GM12878 (cell line): ENCODE results near the gene ID4. TPM values are rescaled to one million over a fixed set of nuclear protein-coding genes. Genes with fewer than 3 reads are reported as not detected.

Experiments used
- ATAC-seq: fragments of 200-7000 bp; cut with Tn5 transposase; 3 replicates; pipeline ENCODE4 v1.9.1; 2020; ENCODE audit warnings: mild to moderate bottlenecking, moderate library complexity
- BruUV-seq: library from RNA; stranded (reverse); fragments of 400-500 nt; replicated peaks from 2 replicates; lab custom pipeline; 2021; lab: Mats Ljungman, UMichigan
- CTCF ChIA-PET: fragments of 300-600 bp; sonication (Branson Sonifier 250); formaldehyde crosslinking; extraction: SDS; loops from one replicate; lab custom pipeline; 2021; ENCODE audit warnings: inconsistent platforms; lab: Yijun Ruan, JAX
- POLR2A ChIA-PET: fragments of 350-600 bp; formaldehyde crosslinking; extraction: SDS; loops from one replicate; lab custom pipeline; 2021; ENCODE audit warnings: inconsistent platforms; lab: Charles Lee
- RAD21 ChIA-PET: fragments of 300-600 bp; sonication (Branson Sonifier 250); formaldehyde crosslinking; loops from one replicate; lab custom pipeline; 2023; ENCODE audit warnings: antibody characterized with exemption; ENCODE audit not compliant: unreplicated experiment; lab: Charles Lee
- SMC1A ChIA-PET: fragments of 300-600 bp; sonication (Branson Sonifier 250); formaldehyde crosslinking; loops from one replicate; lab custom pipeline; 2023; ENCODE audit not compliant: unreplicated experiment, uncharacterized antibody; lab: Charles Lee
- DNase-seq: peaks from one replicate; pipeline ENCODE4 v3.0.0-alpha.2; 2011; ENCODE audit warnings: low read depth, low spot score
- FAIRE-seq: peaks from 3 replicates; lab custom pipeline; 2011; peaks lifted over from hg19 to GRCh38; lab: Jason Lieb, UNC
- H2AFZ ChIP-seq: 2 replicates; pipeline ENCODE4 v1.6.0; 2011; ENCODE audit warnings: low read depth, low read length, control low read depth; ENCODE audit not compliant: control insufficient read depth
- H3K27ac ChIP-seq: 2 replicates; pipeline ENCODE4 v1.5.1; 2011; ENCODE audit warnings: control low read depth; ENCODE audit not compliant: control insufficient read depth, insufficient read depth
- H3K27me3 ChIP-seq, 2 experiments: replicated peaks in 1 of 2; 2 replicates each; pipeline versions ENCODE4 v1.6.0 to v1.6.1; 2011; ENCODE audit warnings: low read length in 1 of 2; ENCODE audit not compliant: control insufficient read depth in 2 of 2, insufficient read depth in 2 of 2
- H3K36me3 ChIP-seq, 2 experiments: 2 replicates each; pipeline ENCODE4 v1.5.1; 2011; ENCODE audit warnings: low read length in 1 of 2; ENCODE audit not compliant: control insufficient read depth in 2 of 2, insufficient read depth in 2 of 2
- H3K4me1 ChIP-seq: 2 replicates; pipeline ENCODE4 v1.6.1; 2011; ENCODE audit warnings: mild to moderate bottlenecking, low read length, moderate library complexity, mixed read lengths; ENCODE audit not compliant: control insufficient read depth, insufficient read depth
- H3K4me2 ChIP-seq: 2 replicates; pipeline ENCODE4 v1.6.0; 2011; ENCODE audit warnings: control low read depth; ENCODE audit not compliant: control insufficient read depth, insufficient read depth
- H3K4me3 ChIP-seq: fragments of 200-600 bp; sonication (generic); 2 replicates; pipeline ENCODE4 v1.5.1; 2016
- H3K79me2 ChIP-seq: 2 replicates; pipeline ENCODE4 v1.6.0; 2011; ENCODE audit warnings: low read length; ENCODE audit not compliant: control insufficient read depth, insufficient read depth
- H3K9ac ChIP-seq: 2 replicates; pipeline ENCODE4 v1.8.0; 2011; ENCODE audit warnings: low read length, control low read depth, mixed read lengths; ENCODE audit not compliant: control insufficient read depth, insufficient read depth
- H3K9me3 ChIP-seq: replicated peaks from 3 replicates; pipeline ENCODE4 v1.5.1; 2011; ENCODE audit warnings: mild to moderate bottlenecking, low read length; ENCODE audit not compliant: control insufficient read depth, insufficient read depth
- H4K20me1 ChIP-seq: 2 replicates; pipeline ENCODE4 v1.6.0; 2011; ENCODE audit not compliant: control insufficient read depth, insufficient read depth
- CBX5 ChIP-seq: sonication (generic); IDR thresholded peaks from 2 replicates; pipeline ENCODE4 v1.6.1; 2016; ENCODE audit warnings: low read depth, moderate library complexity, mild to moderate bottlenecking, inconsistent platforms
- CEBPB ChIP-seq, 2 experiments: fragments of 150-350 bp in 1 of 2; IDR thresholded peaks; 2 replicates each; pipeline ENCODE4 v1.6.1; 2012 to 2014; ENCODE audit warnings: low read depth in 2 of 2, low read length in 2 of 2, borderline replicate concordance in 1 of 2, inconsistent platforms in 1 of 2
- DPF2 ChIP-seq: fragments of 450-650 bp; IDR thresholded peaks from 2 replicates; pipeline ENCODE4 v1.6.1; 2017; ENCODE audit warnings: mild to moderate bottlenecking
- EGR1 ChIP-seq, 2 experiments: IDR thresholded peaks; 1 replicate in 1 of 2; 2 replicates in 1 of 2; pipeline ENCODE4 v1.6.1; 2011 to 2012; ENCODE audit warnings: low read depth in 2 of 2, low read length in 2 of 2, borderline replicate concordance in 1 of 2, mild to moderate bottlenecking in 1 of 2, moderate library complexity in 1 of 2
- HDAC2 ChIP-seq: fragments of 200-600 bp; sonication (generic); IDR thresholded peaks from 2 replicates; pipeline ENCODE4 v1.6.1; 2017
- JUNB ChIP-seq: IDR thresholded peaks from 2 replicates; pipeline ENCODE4 v1.6.1; 2016; ENCODE audit warnings: antibody characterized with exemption, mild to moderate bottlenecking
- KAT2A ChIP-seq: conservative IDR thresholded peaks from 2 replicates; pipeline ENCODE4 v1.6.1; 2011; ENCODE audit warnings: low read depth, low read length; ENCODE audit not compliant: control insufficient read depth
- MTA2 ChIP-seq: fragments of 450-650 bp; IDR thresholded peaks from 2 replicates; pipeline ENCODE4 v1.6.1; 2016; ENCODE audit warnings: low read depth, mild to moderate bottlenecking, moderate library complexity
- MTA3 ChIP-seq: IDR thresholded peaks from 2 replicates; pipeline ENCODE4 v1.6.1; 2012; ENCODE audit warnings: low read length, inconsistent platforms, borderline replicate concordance
- MXI1 ChIP-seq: fragments of 150-350 bp; IDR thresholded peaks from 2 replicates; pipeline ENCODE4 v1.6.1; 2011; ENCODE audit warnings: low read depth, mild to moderate bottlenecking, inconsistent platforms, low read length, improper control_type of control experiment
- MYC ChIP-seq: IDR thresholded peaks from 2 replicates; pipeline ENCODE4 v1.6.1; 2011; ENCODE audit warnings: mild to moderate bottlenecking, low read length, moderate library complexity, inconsistent platforms; ENCODE audit not compliant: insufficient read depth, insufficient replicate concordance, insufficient read length, severe bottlenecking
- NFYB ChIP-seq: IDR thresholded peaks from 2 replicates; pipeline ENCODE4 v1.6.1; 2011; ENCODE audit warnings: low read depth, mild to moderate bottlenecking, low read length, improper control_type of control experiment, moderate library complexity; ENCODE audit not compliant: insufficient read depth
- PKNOX1 ChIP-seq: fragments of 450-650 bp; IDR thresholded peaks from 2 replicates; pipeline ENCODE4 v1.6.1; 2016; ENCODE audit warnings: mild to moderate bottlenecking
- POLR2AphosphoS2 ChIP-seq: IDR thresholded peaks from 2 replicates; pipeline ENCODE4 v1.6.1; 2011; ENCODE audit warnings: low read depth, mild to moderate bottlenecking, low read length, improper control_type of control experiment, moderate library complexity
- SPI1 ChIP-seq: IDR thresholded peaks from 2 replicates; pipeline ENCODE4 v1.6.1; 2011; ENCODE audit warnings: low read depth, mild to moderate bottlenecking, low read length, moderate library complexity, borderline replicate concordance; ENCODE audit not compliant: insufficient read depth
- TCF3 ChIP-seq: IDR thresholded peaks from 2 replicates; pipeline ENCODE4 v1.6.1; 2012; ENCODE audit warnings: low read depth, mild to moderate bottlenecking, low read length, borderline replicate concordance; ENCODE audit not compliant: insufficient read depth
- TCF7 ChIP-seq: IDR thresholded peaks from 2 replicates; pipeline ENCODE4 v1.6.1; 2014; ENCODE audit warnings: antibody characterized with exemption, borderline replicate concordance
- WRNIP1 ChIP-seq: IDR thresholded peaks from 2 replicates; pipeline ENCODE4 v1.6.1; 2011; ENCODE audit warnings: low read depth, low read length, improper control_type of control experiment, borderline replicate concordance
- WGBS: methylation state at CpG from one replicate; pipeline ENCODE4 v1.1.6; 2016; ENCODE audit warnings: low lambda C conversion rate; ENCODE audit not compliant: insufficient replicate concordance, insufficient coverage; ENCODE audit errors: missing lambda C conversion rate; 5-methylcytosine and 5-hydroxymethylcytosine counted together
- in situ Hi-C: fragments of 300-500 bp; cut with MboI; formaldehyde crosslinking; loops from 9 replicates; pipeline ENCODE4 v1.14.3; 2018; ENCODE audit warnings: mixed read lengths
- intact Hi-C: fragments of 100-400 bp; cut with micrococcal nuclease; formaldehyde crosslinking; loops from one replicate; pipeline ENCODE4 v1.14.2; 2022; ENCODE audit not compliant: unreplicated experiment
- polyA plus RNA-seq, 11 experiments: library from polyadenylated mRNA; depleted of rRNA in 4 of 11; unstranded in 6 of 11; stranded (reverse) in 5 of 11; fragments of >200 nt; fragmentation: Nextera tagmentation in 4 of 11; fragmentation: Illumina TruSeq in 1 of 11; extraction: Ambion mirVana in 4 of 11; extraction: Trizol in 1 of 11; gene quantifications; 1 replicate in 1 of 11; 2 replicates in 10 of 11; pipeline versions ENCODE4 v1.2.1 to v1.2.3, GENCODE V29; 2011 to 2016; ENCODE audit warnings: inconsistent platforms in 2 of 11, missing spikeins in 2 of 11, low read depth in 1 of 11
- total RNA-seq, 4 experiments: library from RNA; depleted of rRNA in 3 of 4; stranded (reverse); fragments of >200 nt in 3 of 4; fragmentation: Illumina TruSeq in 1 of 4; extraction: Trizol in 1 of 4; gene quantifications; 2 replicates each; pipeline versions ENCODE4 v1.2.1 to v1.2.3, GENCODE V29; 2013 to 2021

ID4 gene
- total and polyA plus RNA-seq, 10 of the 15 experiments (the other 5 are each of a cell fraction or from before 2014, with no cell fraction given), result 0.09 TPM; not detected in 9

DNA sequence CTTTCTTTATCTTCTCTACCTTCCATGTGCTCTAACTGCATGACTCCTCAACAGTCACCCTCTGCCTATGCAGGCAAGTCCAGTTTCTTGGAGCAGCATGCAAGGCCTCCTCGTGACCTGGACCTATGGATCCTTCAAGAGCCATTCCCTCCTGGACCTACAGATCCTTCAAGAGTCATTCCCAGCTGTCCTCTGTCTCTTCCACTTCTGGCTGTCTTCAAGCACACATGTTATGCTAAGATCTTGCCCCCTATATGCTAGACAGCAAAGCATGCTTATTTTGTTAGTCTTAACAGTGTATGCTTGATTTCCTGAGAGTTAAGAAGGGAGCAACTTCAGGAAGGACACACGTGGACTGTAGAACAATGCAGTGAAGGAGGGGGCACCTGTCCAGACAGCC, 7.5 kb downstream of the ID4 start:
- peaks cover 0 to 5% of the 10 kb centered on the region in 2 experiments; a peak in 1 of 4 replicates for H3K27me3 ChIP-seq
- RAD21 ChIA-PET, result no interaction called here
- no peak for TF ChIP-seq MTA2
- TF ChIP-seq TCF3, result no peak
- TF ChIP-seq EGR1 (IDR thresholded peaks at IDR 0.05; ENCODE audit: borderline replicate concordance in 1 of 2, low read depth in 2 of 2, low read length in 2 of 2), result no peak
- TF ChIP-seq HDAC2, result no peak
- no peak for TF ChIP-seq PKNOX1
- TF ChIP-seq SPI1, result no peak
- TF ChIP-seq WRNIP1, result no peak
- no peak for TF ChIP-seq MYC
- no peak for TF ChIP-seq MTA3
- no peak for TF ChIP-seq DPF2
- no peak for TF ChIP-seq NFYB
- TF ChIP-seq MXI1, result no peak
- no peak for TF ChIP-seq POLR2AphosphoS2
- no peak for TF ChIP-seq TCF7
- TF ChIP-seq CBX5, result no peak
- no peak for TF ChIP-seq JUNB
- no peak for TF ChIP-seq KAT2A
- TF ChIP-seq CEBPB (IDR thresholded peaks at IDR 0.05; ENCODE audit: borderline replicate concordance in 1 of 2, low read depth in 2 of 2, low read length in 2 of 2), result no peak
- TF ChIP-seq, all 136 proteins: peak for 0
- ChIA-PET CTCF (no interaction called here), SMC1A (no interaction called here), POLR2A (no interaction called here)
- 3% methylated on average over 2 of the region's 2 CpGs for WGBS
- H4K20me1 ChIP-seq, result no peaks in the 10 kb centered on the region
- H3K79me2 ChIP-seq, result no peaks in the 10 kb centered on the region
- no peak overlapping the region for H2AFZ ChIP-seq
- H3K9me3 ChIP-seq, result no peaks in the 10 kb centered on the region
- ATAC-seq (no peak), FAIRE-seq (no peak), DNase-seq (no peak)
- H3K4me3 ChIP-seq, result no peak overlapping the region
- intact Hi-C loops, result no loop called here
- in situ Hi-C loops, result no loop called here
- no TSS peak for BruUV-seq
- no peak overlapping the region for H3K9ac ChIP-seq
- H3K4me2 ChIP-seq, result no peak overlapping the region
- H3K4me1 ChIP-seq, result no peaks in the 10 kb centered on the region
- no peaks in the 10 kb centered on the region for H3K36me3 ChIP-seq
- H3K27ac ChIP-seq, result no peak overlapping the region
